Esophagus muscularis mucosa (tissue), 3 donors: ENCODE measurements around the gene SETD1A.

Source experiments
- POLR2AphosphoS5 ChIP-seq, 2 donors: sonication (generic); formaldehyde crosslinking; IDR thresholded peaks; one replicate each; pipeline ENCODE4 v1.6.1; 2017; ENCODE audit warnings: antibody characterized with exemption in 2 of 2
- TF ChIP-seq, protein P1 (sequence below), 3 experiments: fragments of 200-600 bp in 2 of 3; fragments of 450-650 bp in 1 of 3; sonication (generic) in 2 of 3; IDR thresholded peaks; one replicate each; pipeline ENCODE4 v1.5.1; 2017 to 2019; ENCODE audit warnings: antibody characterized with exemption in 3 of 3, mild to moderate bottlenecking in 2 of 3, moderate library complexity in 1 of 3

DNA sequence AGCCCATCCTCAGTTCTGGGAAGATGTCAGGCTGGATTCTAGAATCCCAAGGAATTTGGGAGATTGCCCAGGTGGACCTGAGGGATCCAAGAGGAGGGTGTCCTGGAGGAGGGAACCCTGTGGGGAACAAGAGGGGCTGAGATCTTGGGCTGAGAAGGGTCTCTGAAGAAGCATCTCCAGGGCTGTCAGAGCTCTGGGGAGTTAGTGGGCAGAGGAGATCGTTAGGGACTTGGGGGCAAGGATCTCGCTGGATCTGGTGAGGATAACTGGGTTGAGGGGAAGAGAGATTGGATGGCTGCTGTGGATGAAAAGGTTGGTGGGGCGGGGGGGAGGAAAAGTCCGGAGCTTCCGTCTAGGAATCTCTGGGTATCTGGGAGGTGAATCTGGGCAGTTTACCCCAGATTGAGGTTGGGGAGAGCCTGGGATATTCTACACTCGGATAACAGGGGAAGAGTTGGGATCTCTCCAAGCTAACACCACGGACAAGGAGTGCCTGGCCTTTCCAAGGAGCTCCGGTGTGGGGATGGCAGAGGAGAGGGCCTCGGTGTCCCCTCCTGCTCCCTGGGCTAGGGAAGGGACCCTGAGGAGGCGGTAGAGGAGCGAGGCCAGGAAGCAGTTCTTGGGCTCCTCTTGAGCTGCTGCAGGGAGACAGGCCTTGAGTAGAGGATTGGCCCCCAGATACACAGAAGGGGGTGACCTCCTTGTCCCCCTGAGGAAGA, 32.5 kb upstream of the SETD1A start:
- TF ChIP-seq, protein P1, sequence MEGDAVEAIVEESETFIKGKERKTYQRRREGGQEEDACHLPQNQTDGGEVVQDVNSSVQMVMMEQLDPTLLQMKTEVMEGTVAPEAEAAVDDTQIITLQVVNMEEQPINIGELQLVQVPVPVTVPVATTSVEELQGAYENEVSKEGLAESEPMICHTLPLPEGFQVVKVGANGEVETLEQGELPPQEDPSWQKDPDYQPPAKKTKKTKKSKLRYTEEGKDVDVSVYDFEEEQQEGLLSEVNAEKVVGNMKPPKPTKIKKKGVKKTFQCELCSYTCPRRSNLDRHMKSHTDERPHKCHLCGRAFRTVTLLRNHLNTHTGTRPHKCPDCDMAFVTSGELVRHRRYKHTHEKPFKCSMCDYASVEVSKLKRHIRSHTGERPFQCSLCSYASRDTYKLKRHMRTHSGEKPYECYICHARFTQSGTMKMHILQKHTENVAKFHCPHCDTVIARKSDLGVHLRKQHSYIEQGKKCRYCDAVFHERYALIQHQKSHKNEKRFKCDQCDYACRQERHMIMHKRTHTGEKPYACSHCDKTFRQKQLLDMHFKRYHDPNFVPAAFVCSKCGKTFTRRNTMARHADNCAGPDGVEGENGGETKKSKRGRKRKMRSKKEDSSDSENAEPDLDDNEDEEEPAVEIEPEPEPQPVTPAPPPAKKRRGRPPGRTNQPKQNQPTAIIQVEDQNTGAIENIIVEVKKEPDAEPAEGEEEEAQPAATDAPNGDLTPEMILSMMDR (IDR thresholded peaks at IDR 0.05) = no peak
- no peak for TF ChIP-seq POLR2AphosphoS5 (IDR thresholded peaks at IDR 0.05)
